WTC11 (cell line): ENCODE measurements around the gene STX18. TPM values are rescaled to one million over a fixed set of nuclear protein-coding genes. Genes with fewer than 3 reads are reported as not detected.
A peak's percentile ranks its signal among the peaks of the same experiment; 100 is the strongest.

Source experiments
- ATAC-seq: fragments of 200-7000 bp; cut with Tn5 transposase; 2 replicates; pipeline ENCODE4 v1.10.0; 2021; ENCODE audit warnings: mild to moderate bottlenecking, moderate library complexity
- CTCF ChIA-PET: fragments of 300-600 bp; sonication (Branson Sonifier 250); formaldehyde crosslinking; loops from one replicate; lab custom pipeline; 2021; ENCODE audit warnings: antibody characterized with exemption; lab: Charles Lee
- POLR2A ChIA-PET: fragments of 350-600 bp; sonication (Branson Sonifier 250); formaldehyde crosslinking; loops from one replicate; lab custom pipeline; 2021; ENCODE audit warnings: antibody characterized with exemption; lab: Charles Lee
- DNase-seq: peaks from one replicate; pipeline ENCODE4 v3.0.0; 2021; ENCODE audit warnings: low spot score
- H3K27ac Mint-ChIP-seq: 2 replicates; pipeline ENCODE4 v1.8.0; 2021; ENCODE audit warnings: mixed read lengths
- H3K27me3 Mint-ChIP-seq: 2 replicates; pipeline ENCODE4 v1.8.0; 2021; ENCODE audit warnings: low read depth, mild to moderate bottlenecking, moderate library complexity, mixed read lengths
- H3K36me3 Mint-ChIP-seq: 2 replicates; pipeline ENCODE4 v1.8.0; 2021; ENCODE audit warnings: mixed read lengths
- H3K4me1 Mint-ChIP-seq: 2 replicates; pipeline ENCODE4 v1.8.0; 2022; ENCODE audit warnings: mixed read lengths
- H3K4me3 Mint-ChIP-seq: 2 replicates; pipeline ENCODE4 v1.8.0; 2021; ENCODE audit warnings: mild to moderate bottlenecking, moderate library complexity, mixed read lengths
- H3K9me3 Mint-ChIP-seq: 2 replicates; pipeline ENCODE4 v1.8.0; 2021; ENCODE audit warnings: mixed read lengths
- AR ChIP-seq: fragments of 250-450 bp; sonication (Bioruptor Pico); IDR thresholded peaks from 2 replicates; pipeline ENCODE4 v1.9.0; 2021; ENCODE audit warnings: mild to moderate bottlenecking
- ARID4B ChIP-seq: sonication (generic); formaldehyde crosslinking; IDR thresholded peaks from 2 replicates; pipeline ENCODE4 v1.8.0; 2023; ENCODE audit warnings: missing genetic modification reagents, mild to moderate bottlenecking, borderline replicate concordance
- ATF2 ChIP-seq: sonication (generic); formaldehyde crosslinking; IDR thresholded peaks from 2 replicates; pipeline ENCODE4 v1.8.1; 2022; ENCODE audit warnings: low read depth, missing genetic modification reagents, borderline replicate concordance
- E2F1 ChIP-seq: sonication (generic); formaldehyde crosslinking; IDR thresholded peaks from 2 replicates; pipeline ENCODE4 v1.8.0; 2022; ENCODE audit warnings: mild to moderate bottlenecking, missing genetic modification reagents
- E2F4 ChIP-seq: sonication (generic); formaldehyde crosslinking; IDR thresholded peaks from 2 replicates; pipeline ENCODE4 v1.8.1; 2022; ENCODE audit warnings: low read depth, mild to moderate bottlenecking, moderate library complexity, missing genetic modification reagents, borderline replicate concordance
- ETV6 ChIP-seq: sonication (generic); formaldehyde crosslinking; IDR thresholded peaks from 2 replicates; pipeline ENCODE4 v1.8.1; 2022; ENCODE audit warnings: mild to moderate bottlenecking, missing genetic modification reagents
- FOXP4 ChIP-seq: sonication (generic); formaldehyde crosslinking; IDR thresholded peaks from 2 replicates; pipeline ENCODE4 v1.8.0; 2022; ENCODE audit warnings: mild to moderate bottlenecking, missing genetic modification reagents
- GABPB1 ChIP-seq: sonication (generic); formaldehyde crosslinking; IDR thresholded peaks from 2 replicates; pipeline ENCODE4 v1.8.1; 2023; ENCODE audit warnings: mild to moderate bottlenecking, missing genetic modification reagents
- IRF2 ChIP-seq: sonication (generic); formaldehyde crosslinking; IDR thresholded peaks from 2 replicates; pipeline ENCODE4 v1.8.0; 2022; ENCODE audit warnings: low read depth, missing genetic modification reagents, borderline replicate concordance
- MLX ChIP-seq: sonication (generic); formaldehyde crosslinking; IDR thresholded peaks from 2 replicates; pipeline ENCODE4 v1.8.1; 2023; ENCODE audit warnings: mild to moderate bottlenecking, missing genetic modification reagents, moderate library complexity
- NFATC4 ChIP-seq: fragments of 250-450 bp; sonication (Bioruptor Pico); IDR thresholded peaks from 2 replicates; pipeline ENCODE4 v1.9.0; 2021; ENCODE audit warnings: mild to moderate bottlenecking
- NFYB ChIP-seq: sonication (generic); formaldehyde crosslinking; conservative IDR thresholded peaks from 2 replicates; pipeline ENCODE4 v1.8.0; 2022; ENCODE audit warnings: low read depth, missing genetic modification reagents
- NR1H2 ChIP-seq: sonication (generic); formaldehyde crosslinking; IDR thresholded peaks from 2 replicates; pipeline ENCODE4 v1.9.0; 2021; ENCODE audit warnings: mild to moderate bottlenecking, moderate library complexity, missing genetic modification reagents
- PREB ChIP-seq: sonication (generic); formaldehyde crosslinking; IDR thresholded peaks from 2 replicates; pipeline ENCODE4 v1.8.1; 2022; ENCODE audit warnings: mild to moderate bottlenecking, missing genetic modification reagents, moderate library complexity, borderline replicate concordance
- SP1 ChIP-seq: sonication (generic); formaldehyde crosslinking; conservative IDR thresholded peaks from 2 replicates; pipeline ENCODE4 v1.8.1; 2022; ENCODE audit warnings: missing genetic modification reagents
- USF1 ChIP-seq: sonication (generic); formaldehyde crosslinking; IDR thresholded peaks from 2 replicates; pipeline ENCODE4 v1.8.0; 2022; ENCODE audit warnings: mild to moderate bottlenecking, missing genetic modification reagents
- ZBTB21 ChIP-seq: sonication (generic); formaldehyde crosslinking; IDR thresholded peaks from 2 replicates; pipeline ENCODE4 v1.8.1; 2023; ENCODE audit warnings: mild to moderate bottlenecking, missing genetic modification reagents, borderline replicate concordance
- ZMAT4 ChIP-seq: fragments of 250-450 bp; sonication (Bioruptor Pico); IDR thresholded peaks from 2 replicates; pipeline ENCODE4 v1.9.0; 2021; ENCODE audit warnings: mild to moderate bottlenecking
- total RNA-seq: library from RNA; stranded (reverse); gene quantifications from 3 replicates; pipeline ENCODE4 v1.2.3, GENCODE V29; 2021

STX18 gene
- total RNA-seq, 1 experiment from 2014 or later: 16.9 TPM

- ChIA-PET CTCF (no interaction called here), POLR2A (no interaction called here)
- peaks cover 44% of the 10 kb centered on the region for H3K36me3 Mint-ChIP-seq
- H3K27me3 Mint-ChIP-seq: no peaks in the 10 kb centered on the region
- peak overlapping the region; percentile 49; the same call in 1 of the 2 replicates for H3K27ac Mint-ChIP-seq
- no peak overlapping the region for H3K4me3 Mint-ChIP-seq
- H3K4me1 Mint-ChIP-seq: peaks cover 10% of the 10 kb centered on the region
- ATAC-seq: no peak
- DNase-seq: no peak
- 0 out of 2 replicates have a peak, but pooled peaks cover 4% of the 10 kb centered on the region for H3K9me3 Mint-ChIP-seq
- TF ChIP-seq IRF2 (CRISPR knock-in tag) (no peak), ZMAT4 (CRISPR knock-in tag) (no peak), ARID4B (CRISPR knock-in tag) (no peak), NFATC4 (CRISPR knock-in tag) (no peak), USF1 (CRISPR knock-in tag) (no peak), GABPB1 (CRISPR knock-in tag) (no peak), E2F1 (no peak), AR (CRISPR knock-in tag) (no peak), PREB (CRISPR knock-in tag) (no peak), SP1 (CRISPR knock-in tag) (no peak), E2F4 (CRISPR knock-in tag) (no peak), FOXP4 (CRISPR knock-in tag) (no peak), ZBTB21 (CRISPR knock-in tag) (no peak), ATF2 (CRISPR knock-in tag) (no peak), ETV6 (CRISPR knock-in tag) (no peak), NR1H2 (CRISPR knock-in tag) (no peak), MLX (no peak), NFYB (CRISPR knock-in tag) (no peak)
Measured at GRCh38 chr4:4418676-4419390, 123.0 kb downstream of the STX18 start.
